HG03103 (cell line): Measurements from ENCODE around the gene CLDN18.

Experiments
- ATAC-seq: cut with Tn5 transposase; IDR thresholded peaks from one replicate; pipeline ENCODE4 v1.9.1; 2021; ENCODE audit warnings: low read depth; ENCODE audit not compliant: unreplicated experiment

CLDN18 gene

GRCh38 chr3:138009476-138010272 lies at the start of gene CLDN18:
Gene CLDN18, plus strand, starts transcription at chr3:138010165. Its CDS starts 61 bp downstream, at chr3:138010226.
- ATAC-seq, result no peak

GRCh38 chr3:137962251-137962650 lies 47.7 kb upstream of the CLDN18 start:
- ATAC-seq, result no peak

- no peak for ATAC-seq
Observed at GRCh38 chr3:137963463-137963862, 46.5 kb upstream of the CLDN18 start.

GRCh38 chr3:137970914-137971831 lies 38.8 kb upstream of the CLDN18 start:
- ATAC-seq, result peak; percentile 96

DNA sequence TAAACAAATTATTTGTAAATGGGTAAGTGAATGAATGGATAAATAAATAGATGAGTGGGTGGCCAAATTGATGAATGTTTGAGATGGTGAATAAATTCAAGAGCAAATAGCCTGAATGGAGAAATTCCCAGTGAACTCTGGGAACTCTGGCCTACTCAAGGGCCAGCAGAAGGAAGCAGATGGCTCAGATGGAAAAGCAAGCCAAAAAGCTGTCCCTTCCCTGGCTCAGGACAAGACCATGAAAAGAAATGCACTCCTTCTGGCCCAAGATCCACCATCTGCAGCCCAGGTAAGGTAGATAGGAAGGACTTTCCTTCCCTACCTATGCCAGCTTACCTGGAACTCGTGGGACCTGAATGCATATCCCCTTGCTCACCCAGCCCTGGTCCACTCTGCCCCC lies 37.6 kb upstream of the CLDN18 start:
- no peak for ATAC-seq

- no peak for ATAC-seq
Observed at GRCh38 chr3:137978328-137978727, 31.6 kb upstream of the CLDN18 start.

GRCh38 chr3:137987723-137988122 lies 22.2 kb upstream of the CLDN18 start:
- no peak for ATAC-seq

- peak; percentile 87 for ATAC-seq
Observed at GRCh38 chr3:137988152-137988551, 21.8 kb upstream of the CLDN18 start.

DNA sequence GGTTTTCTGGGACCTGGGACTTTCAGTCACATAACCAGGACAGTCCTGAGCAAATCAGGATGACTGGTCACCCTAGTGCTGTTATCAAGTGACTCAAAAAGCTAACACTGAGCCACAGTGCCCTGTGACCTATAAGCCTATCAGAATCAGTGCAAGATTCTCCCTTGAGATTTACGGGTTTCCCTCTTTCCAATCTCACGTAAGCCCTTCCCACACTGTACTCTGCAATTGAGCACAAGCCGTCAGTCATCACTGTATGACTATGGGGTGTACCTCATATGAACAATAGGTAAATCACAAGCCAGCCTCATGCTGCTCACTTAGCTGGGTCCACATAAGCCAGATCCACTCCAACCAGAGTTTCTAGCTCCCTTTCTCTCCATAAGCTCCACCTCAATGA lies 21.0 kb upstream of the CLDN18 start:
- ATAC-seq, result peak; percentile 42

DNA sequence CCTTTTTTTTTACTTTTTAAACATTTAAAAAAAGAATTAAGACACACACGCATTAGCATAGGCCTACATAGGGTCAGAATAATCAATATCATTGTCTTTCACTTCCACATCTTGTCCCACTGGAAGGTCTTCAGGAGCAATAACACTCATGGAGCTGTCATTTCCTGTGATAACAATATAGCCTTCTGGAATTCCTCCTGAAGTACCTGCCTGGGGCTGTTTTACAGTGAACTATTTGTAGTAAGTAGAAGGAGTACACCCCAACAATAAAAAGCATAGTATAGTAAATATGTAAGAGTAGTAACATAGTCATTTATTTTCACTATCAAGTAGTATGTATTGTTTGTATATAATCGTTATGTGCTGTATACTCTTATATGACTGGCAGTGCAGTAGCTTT lies 19.5 kb upstream of the CLDN18 start:
- no peak for ATAC-seq

DNA sequence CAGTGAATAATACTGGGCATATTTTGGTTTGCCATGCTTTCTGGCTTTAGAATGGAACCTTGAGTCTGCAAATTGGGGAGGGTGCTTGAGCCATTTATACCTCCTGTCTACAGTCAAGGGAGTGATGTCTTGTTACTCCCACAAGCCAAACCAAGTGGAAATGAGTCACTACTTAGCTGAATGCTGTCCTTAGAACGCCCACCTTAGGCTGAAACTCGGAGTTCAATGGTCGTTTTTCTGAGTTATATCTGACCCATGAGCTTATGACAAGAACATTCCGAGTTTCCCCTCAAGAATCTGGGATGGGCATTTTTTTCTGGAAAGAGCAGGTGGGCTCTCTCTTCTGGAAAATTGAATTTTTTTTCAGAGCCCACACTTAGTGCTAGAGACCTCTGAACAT lies 17.4 kb upstream of the CLDN18 start:
- no peak for ATAC-seq

- ATAC-seq, result no peak
Observed at GRCh38 chr3:137998121-137999042, 11.6 kb upstream of the CLDN18 start.

DNA sequence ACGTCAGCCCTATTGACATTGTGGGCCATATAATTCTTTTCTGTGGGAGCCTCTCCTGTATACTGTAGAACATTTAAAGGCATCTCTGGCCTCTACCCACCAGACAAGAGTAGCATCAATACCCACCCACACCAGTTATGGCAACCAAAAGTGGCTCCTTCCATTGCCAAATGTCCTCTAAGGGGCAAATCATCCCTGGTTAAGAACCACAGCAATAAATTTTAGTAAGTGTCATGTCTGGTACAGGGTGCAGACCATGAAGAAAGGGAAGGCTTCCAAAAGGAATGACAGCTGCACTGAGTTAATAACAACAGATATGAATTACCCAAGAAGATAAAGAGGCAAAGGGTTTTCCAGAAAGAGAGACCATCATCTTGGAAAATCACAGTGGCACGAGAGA lies 6.9 kb upstream of the CLDN18 start:
- ATAC-seq, result no peak

GRCh38 chr3:138005627-138006026 lies 4.3 kb upstream of the CLDN18 start:
- no peak for ATAC-seq

DNA sequence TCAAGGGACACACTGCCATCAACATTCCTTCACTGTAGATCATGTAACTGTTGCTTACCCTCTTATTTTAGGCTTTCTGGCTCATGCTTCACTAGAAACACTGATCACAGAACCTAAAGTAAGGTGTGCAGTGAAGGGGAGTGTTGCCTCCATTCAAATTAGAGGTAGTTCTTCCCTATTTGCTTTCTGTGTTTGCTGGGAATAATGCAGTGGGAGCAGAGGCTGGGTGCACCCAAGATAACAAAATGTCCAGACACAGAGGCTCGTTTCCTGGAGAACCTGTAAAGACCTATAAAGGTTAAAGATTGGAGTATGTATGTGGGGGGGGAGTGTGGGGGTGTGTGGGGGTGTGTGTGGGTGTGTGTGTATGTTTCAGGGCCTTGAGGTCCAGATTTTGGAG lies 2.1 kb upstream of the CLDN18 start:
- no peak for ATAC-seq

DNA sequence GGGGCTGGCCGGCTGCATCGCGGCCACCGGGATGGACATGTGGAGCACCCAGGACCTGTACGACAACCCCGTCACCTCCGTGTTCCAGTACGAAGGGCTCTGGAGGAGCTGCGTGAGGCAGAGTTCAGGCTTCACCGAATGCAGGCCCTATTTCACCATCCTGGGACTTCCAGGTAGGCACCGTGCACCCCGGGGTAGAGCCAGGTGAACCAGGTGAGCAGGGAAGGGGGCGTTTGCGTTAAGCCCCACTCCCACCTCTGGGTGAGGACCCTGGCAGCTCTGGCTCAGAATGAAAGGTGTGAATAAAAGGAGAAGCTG lies 267 bp downstream of the CLDN18 start:
- ATAC-seq, result no peak

- no peak for ATAC-seq
Observed at GRCh38 chr3:138011722-138012121, 1.8 kb downstream of the CLDN18 start.

- ATAC-seq, result no peak
Observed at GRCh38 chr3:138012526-138012925, 2.6 kb downstream of the CLDN18 start.

- no peak for ATAC-seq
Observed at GRCh38 chr3:138016065-138016464, 6.1 kb downstream of the CLDN18 start.

DNA sequence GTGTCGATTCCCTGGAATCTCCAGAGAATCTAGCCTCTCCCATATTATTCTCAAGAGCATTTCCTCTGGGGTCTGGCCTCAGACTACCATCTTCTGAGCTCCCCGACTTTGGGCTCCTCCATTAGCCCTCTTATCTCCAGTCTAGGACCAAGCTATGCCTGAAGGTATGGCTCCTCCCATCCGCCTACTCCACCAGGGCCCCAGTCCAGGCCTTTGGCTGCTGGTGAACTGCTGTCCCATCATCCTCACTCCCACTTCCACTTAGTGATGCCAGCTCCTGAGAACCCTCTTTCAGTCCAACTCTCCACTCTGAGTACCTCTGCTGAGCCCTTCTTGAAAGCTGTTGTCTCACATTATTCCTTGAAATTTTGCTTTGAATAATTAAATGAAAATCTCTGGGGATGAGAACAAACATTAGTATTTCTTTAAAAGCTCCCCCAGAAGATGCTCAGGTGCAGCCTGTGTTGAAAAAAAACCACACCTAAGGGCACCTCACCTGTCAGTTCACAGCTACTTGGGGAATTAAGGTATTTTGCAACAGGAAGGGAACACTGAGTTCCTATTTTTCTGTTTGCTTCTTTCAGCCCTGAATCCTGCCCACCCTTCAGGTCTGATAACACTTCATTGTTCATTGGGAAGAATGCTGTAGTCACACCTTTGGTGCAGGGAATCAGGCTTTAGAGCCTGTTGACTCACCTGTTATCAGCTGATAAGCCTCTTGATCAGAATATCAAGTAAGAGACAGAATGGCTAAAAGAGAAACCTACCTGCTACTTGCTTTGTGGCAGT lies 9.5 kb downstream of the CLDN18 start:
- ATAC-seq, result no peak
